Measurements from ENCODE around the gene S1PR1.

- TF ChIP-seq CTCF (IDR thresholded peaks at IDR 0.05; ENCODE audit: poor library complexity): no peak
- TF ChIP-seq EZH2 (IDR thresholded peaks at IDR 0.05; ENCODE audit: borderline replicate concordance): no peak
- no peak for TF ChIP-seq EZH2phosphoT487 (IDR thresholded peaks at IDR 0.05; ENCODE audit: low read depth, severe bottlenecking, unreplicated experiment)
These were observed 27.9 kb downstream of the S1PR1 start for GRCh38 chr1:101264697-101265096.

All from hepatocyte (in vitro differentiated cells).